Camera-type eye (tissue), 1 donor: ENCODE data around the gene UBE2B. TPM values are rescaled to one million over a fixed set of nuclear protein-coding genes. Genes with fewer than 3 reads are reported as not detected.

ENCODE experiments used
- total RNA-seq: library from RNA; depleted of rRNA; stranded (reverse); fragments of >200 nt; gene quantifications from one replicate; pipeline ENCODE4 v1.2.3, GENCODE V29; 2014

The UBE2B gene
- total RNA-seq: 92.0 TPM

GRCh38 chr5:134370871-134371833, at the start of gene UBE2B:
Gene UBE2B, plus strand, starts transcription at chr5:134371569. Its CDS starts 27 bp downstream, at chr5:134371596.

GRCh38 chr5:134411546-134412266, 40.3 kb downstream of the UBE2B start, which contains the start of gene CDKN2AIPNL:
Gene CDKN2AIPNL, minus strand, starts transcription at chr5:134411881. Its CDS starts 27 bp downstream, at chr5:134411854.

Other genes with a start within 250 kb of the UBE2B start
- gene SKP1, start 194.6 kb upstream of the UBE2B start, total RNA-seq: 305 TPM
- 220 TPM for gene PPP2CA, start 145.5 kb upstream of the UBE2B start, total RNA-seq
- 6.2 TPM for gene CDKL3, start 4.4 kb upstream of the UBE2B start, total RNA-seq
- 28.7 TPM for gene CDKN2AIPNL, start 40.3 kb downstream of the UBE2B start, total RNA-seq
- gene JADE2, start 154.1 kb downstream of the UBE2B start, total RNA-seq: 26.1 TPM